Left colon (tissue), 2 donors: ENCODE results near the gene DOK3. TPM values are rescaled to one million over a fixed set of nuclear protein-coding genes. Genes with fewer than 3 reads are reported as not detected.
A peak's percentile ranks its signal among the peaks of the same experiment; 100 is the strongest.

Experiments
- ATAC-seq: fragments of 200-7000 bp; cut with Tn5 transposase; one replicate; pipeline ENCODE4 v1.9.1; 2020; ENCODE audit warnings: mild to moderate bottlenecking, moderate library complexity
- DNase-seq, 2 donors: peaks; one replicate each; pipeline ENCODE4 v3.0.0-alpha.2; 2020
- intact Hi-C, 2 donors: fragments of 100-400 bp; cut with DNase I in 1 of 2; cut with micrococcal nuclease in 1 of 2; formaldehyde crosslinking; loops; one replicate each; pipeline versions ENCODE4 v1.11.2 to v1.14.0; 2022; cut with DNase I, micrococcal nuclease
- total RNA-seq, 2 donors: library from RNA; stranded (reverse); fragmentation: NEBNext Ultra II Directional; extraction: Animal tissue kit (Norgen Biotek cat#: 25700); gene quantifications; one replicate each; pipeline ENCODE4 v1.2.1, GENCODE V29; 2021
- donor health status: DM: no; HTN: no; CAD: no.
- donor health status: DM: yes; HTN: yes; CAD: no.

Gene DOK3
- total RNA-seq, 2 donors from 2014 or later: 4.1 to 8.9 TPM

DNA sequence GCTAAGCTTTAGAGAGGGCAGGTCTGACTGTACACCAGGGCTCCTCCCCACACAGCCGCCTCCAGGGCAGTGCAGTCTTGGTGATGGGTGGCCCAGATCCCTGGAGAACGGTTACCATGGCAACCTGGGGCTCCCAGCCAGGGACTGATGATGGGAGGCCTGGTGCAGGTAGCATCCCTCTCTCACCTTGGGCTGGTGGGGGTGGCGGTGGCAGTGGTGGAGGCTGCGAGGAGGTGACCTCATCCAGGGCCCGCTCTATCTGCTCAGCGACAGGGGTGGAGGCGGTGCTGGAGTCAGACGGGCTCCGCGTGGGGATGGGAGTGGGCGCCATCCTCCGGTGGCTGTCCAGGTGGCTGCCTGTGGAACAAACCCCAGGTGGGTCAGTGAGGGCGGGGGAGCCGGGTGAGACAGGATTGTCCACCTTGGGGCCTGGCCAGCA lies 50.7 kb downstream of the DOK3 start:
- intact Hi-C loops: no loop called here
- no peak for DNase-seq
- no peak for ATAC-seq

DNA sequence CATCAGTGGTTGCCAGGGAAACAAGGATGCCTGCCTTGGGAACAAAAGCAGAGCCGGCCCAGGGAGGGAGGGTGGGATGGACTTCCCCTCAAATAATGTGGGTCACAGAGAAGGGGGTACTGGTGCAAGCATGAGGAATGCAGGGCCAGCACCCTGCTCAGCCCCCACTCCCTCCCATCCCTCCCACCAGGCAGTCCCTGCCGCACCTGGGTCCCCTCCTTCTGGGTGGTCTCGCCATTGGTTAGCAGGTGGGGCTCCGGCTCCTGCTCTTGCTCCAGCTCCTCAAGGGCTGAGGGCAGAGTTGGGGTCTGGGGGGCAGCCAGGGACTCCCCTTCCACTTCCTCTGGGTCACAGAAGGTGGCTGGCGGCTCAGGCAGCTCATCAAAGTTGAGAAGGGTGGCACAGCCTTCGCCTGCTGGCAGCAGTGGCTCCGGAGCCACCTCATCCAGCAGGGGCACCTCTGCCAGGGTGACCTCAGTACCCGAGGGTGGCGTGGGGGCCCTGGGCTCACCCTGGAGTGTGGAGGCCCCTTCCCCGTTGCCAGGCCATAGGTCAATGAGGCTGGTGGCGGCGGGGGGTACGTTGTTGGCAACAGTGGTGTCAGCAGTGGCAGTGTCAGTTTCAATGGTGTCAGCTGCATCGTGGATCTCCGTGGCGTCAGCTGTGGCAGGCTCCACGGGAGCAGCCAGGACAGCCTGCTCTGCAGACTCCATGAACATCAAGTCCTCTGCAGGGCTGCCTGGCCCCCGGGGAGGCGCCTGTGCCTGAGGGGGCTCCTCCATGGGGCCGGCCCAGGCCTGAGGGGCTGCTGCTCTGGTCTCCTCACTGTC lies 51.6 kb downstream of the DOK3 start:
- DNase-seq (no peak), ATAC-seq (no peak)
- intact Hi-C loops: no loop called here

DNA sequence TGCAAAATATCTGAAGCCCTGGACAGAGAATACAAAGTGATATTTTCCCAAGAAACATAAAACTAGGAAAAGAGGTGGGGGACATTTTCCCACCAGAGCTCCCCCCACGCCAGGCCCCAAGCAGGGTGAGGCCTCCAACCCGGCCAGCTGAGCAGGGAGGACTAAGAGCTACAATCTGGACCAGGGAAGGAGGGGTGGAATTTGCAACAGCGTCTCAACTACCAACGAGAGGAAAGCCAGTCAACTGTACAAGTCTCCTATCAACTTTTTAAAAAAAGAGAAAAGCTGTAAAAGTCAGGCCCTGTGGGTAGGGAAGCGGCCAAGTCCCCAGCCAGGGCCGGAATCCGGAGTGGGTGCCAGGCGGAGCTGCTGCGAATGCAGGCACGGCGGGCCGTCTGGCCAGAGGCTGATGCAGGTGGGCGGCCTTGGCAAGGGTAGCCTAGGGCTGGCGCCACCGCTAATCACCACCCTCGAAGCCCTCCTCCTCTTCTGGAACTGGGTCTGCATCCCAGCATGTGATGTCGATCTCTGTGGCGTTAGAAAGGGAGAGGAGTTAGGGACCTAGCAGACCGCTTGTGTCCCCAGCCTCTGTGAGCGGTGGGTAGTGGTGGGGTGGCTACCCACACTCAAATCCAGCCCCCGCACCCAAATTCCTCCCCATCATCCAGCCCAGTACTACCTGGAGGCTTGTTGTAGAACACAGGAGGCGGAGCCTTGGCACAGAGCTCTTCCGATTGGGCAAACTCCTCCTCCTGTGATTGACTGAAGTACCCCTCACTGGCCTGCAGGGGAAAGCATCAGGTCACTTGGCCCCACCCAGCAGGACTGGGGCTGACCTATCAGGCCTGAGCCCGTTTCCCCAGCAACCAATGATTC lies 52.4 kb downstream of the DOK3 start:
- intact Hi-C loops: no loop called here
- DNase-seq (peak; percentile 67 to 88), ATAC-seq (peak; percentile 51)

DNA sequence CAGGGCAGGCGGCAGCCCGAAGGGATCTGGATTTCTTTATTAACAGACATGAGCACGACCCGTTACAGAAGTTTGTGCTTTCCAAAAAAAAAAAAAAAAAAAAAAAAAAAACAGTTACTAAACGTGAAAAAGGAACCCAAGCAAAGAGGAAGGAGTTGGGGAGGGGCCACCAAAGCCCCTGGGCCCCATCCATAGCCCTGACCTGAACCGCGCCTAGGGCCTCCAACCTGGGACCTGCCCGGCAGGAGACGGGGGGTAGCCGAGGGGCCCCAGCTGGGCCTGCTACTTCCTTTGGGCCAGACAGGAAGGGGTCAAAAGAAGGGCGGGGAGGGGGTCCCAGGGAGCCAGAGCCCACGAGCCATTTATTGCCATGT lies 53.0 kb downstream of the DOK3 start:
- DNase-seq: no peak
- intact Hi-C loops: no loop called here
- no peak for ATAC-seq

DNA sequence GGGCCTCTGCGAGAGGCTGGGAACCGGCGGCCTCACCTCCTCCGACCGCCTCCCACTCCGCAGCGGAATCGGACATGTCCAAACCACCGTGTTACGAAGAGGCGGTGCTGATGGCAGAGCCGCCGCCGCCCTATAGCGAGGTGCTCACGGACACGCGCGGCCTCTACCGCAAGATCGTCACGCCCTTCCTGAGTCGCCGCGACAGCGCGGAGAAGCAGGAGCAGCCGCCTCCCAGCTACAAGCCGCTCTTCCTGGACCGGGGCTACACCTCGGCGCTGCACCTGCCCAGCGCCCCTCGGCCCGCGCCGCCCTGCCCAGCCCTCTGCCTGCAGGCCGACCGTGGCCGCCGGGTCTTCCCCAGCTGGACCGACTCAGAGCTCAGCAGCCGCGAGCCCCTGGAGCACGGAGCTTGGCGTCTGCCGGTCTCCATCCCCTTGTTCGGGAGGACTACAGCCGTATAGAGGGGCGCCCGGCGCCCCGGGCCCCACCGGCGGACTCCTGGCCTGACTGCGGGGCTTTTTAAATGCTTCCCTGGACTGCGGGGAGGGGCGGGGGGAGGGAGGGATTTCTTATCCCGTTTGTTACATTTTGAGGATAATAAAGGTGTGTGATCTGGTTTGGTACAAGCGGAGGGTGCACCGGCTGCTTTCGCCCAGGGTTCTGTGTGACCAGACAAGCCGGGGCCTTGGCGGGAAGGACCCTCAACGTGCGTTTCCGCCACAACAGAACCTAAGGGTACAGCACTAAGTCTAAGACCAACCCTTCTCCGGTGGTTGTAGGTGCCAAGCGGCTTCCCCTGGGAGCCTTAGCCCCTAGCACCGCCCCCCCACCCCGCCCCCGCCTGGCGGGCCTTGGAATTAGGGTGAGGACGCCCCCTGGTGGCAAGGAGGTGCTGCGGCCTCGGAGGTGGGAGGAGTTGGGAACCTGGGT lies 53.7 kb downstream of the DOK3 start:
- DNase-seq: peak; percentile 89 to 98
- ATAC-seq: peak; percentile 60

DNA sequence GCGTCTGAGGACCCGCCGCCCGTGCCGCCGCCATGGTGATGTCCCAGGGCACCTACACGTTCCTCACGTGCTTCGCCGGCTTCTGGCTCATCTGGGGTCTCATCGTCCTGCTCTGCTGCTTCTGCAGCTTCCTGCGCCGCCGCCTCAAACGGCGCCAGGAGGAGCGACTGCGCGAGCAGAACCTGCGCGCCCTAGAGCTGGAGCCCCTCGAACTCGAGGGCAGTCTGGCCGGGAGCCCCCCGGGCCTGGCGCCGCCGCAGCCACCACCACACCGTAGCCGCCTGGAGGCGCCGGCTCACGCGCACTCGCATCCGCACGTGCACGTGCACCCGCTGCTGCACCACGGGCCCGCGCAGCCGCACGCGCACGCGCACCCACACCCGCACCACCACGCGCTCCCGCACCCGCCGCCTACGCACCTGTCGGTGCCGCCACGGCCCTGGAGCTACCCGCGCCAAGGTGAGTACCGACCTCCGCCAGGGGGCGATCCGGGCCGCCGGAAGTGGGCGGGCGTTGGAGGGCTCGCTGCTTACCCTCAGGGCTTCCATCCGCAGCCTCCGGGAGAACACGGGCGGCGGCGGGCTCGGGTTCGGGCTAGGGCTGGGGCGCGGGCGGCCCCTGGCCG lies 54.5 kb downstream of the DOK3 start:
- intact Hi-C loops: no loop called here
- ATAC-seq (peak; percentile 63), DNase-seq (peak; percentile 83 to 92)

More for the DNA sequence above, 53.7 kb downstream of the DOK3 start:
- intact Hi-C loops: no loop called here

DNA sequence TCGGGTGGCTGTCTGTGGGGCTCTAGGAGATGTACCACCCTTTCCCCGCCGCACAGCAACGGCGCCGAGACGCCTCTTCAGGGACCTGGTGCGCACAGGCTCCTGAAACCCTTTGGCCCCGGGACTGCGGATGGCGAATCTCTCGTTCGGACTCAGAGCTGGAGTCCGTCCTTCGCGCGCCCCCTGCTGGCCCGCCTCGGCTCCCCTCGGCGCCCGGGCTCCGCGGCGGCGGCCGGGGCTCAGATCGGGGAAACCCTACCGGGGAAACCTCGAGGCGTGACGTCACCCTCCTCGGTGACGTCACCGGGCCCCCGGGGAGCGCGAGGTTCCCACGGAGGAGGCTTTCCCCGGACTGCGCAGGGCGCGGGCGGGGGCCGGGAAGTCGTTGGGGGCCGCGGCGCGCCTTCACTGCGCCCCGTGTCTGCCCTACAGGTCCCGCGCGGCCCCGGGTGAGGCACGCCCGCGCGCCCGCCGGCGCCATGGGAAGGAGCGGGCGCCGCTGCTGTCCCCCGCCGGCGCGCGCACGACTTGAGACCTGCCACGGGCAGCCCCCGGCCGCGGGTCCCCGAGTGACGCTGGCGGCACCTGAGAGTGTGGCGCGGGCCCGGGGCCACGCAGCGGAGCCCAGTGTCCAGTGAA lies 55.1 kb downstream of the DOK3 start:
- intact Hi-C loops: loop anchor here (5.0 kb wide), 3 partner anchors 52 to 137 kb away; partner anchors contain the start of gene PFN3 (in 1 of the 2)
- DNase-seq (peak; percentile 88 to 97), ATAC-seq (peak; percentile 63)

DNA sequence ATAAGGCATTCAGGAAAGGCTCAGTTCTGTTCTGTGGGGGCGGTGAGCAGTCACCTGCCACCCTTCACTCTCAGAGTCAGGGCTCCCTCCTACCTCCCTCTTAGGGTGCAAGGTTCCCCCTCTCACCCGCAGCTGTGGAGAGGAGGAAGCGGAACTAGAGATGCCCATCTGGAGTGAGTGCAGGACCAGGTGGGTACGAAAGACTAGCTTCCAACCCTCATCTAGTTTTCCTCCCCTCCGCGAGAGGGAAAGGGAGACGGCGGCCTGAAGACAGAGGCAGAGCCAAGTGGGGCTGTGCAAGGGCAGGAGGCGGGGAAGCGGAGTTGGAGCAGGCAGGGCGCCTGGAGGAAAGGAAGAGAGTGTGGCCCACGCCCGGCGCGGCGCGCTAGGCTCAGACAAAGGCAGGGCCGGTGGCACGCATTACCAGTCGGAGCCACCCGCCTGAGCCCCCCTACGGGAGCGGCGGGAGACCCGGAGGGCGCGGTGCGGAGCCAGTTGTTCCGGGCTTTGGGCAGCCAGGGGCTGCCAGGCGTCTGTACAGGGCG lies 55.7 kb downstream of the DOK3 start:
- DNase-seq: peak in 1 of 2 donors; percentile 59
- no peak for ATAC-seq
- intact Hi-C loops: loop anchor here (5.0 kb wide), 3 partner anchors 52 to 137 kb away; partner anchors contain the start of gene PFN3 (in 1 of the 2)

DNA sequence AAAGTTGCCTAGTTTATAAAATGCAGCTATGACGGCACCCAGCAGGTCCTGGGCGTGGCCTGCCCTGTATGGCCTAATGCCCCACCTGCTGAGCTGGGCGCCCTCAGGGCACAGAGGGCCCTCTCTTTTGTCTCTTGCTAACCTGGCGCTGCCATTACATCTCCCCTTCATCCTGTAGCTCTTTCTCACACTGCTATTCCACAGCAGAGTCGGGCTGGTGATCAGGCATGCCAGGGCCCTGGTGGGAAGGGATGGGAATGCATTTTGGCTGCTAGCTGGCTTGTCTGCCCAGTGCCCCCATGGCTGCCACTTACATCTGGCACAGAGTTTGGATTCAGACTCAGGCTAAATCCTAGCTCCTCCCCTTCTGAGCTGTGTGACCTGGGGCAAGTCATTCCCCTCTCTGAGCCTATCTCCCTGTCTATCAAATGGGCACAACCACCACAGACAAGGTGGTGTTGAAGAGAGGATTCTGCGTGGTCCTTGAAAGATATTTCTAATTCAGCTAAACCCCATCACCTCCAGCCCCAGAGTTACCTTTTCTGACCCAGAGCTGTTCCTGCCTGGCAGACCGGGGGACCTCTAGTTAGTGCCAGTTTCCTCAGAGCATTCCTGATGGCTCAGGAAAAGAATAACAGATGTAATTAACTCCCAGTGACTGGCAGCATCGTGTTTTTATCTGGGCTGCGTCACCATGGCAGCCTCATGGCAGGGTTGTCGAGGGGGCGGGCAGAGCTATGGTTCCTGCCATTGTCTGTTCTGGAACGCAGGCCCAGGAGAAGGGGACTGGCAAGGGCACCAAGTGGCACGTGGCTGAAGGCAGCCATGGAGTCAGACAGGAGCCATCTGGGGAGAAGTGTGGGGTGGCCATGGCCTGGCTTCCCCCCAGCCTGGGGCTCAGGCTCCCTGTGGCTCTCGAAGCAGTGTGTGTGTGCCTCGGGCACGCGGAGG lies 56.7 kb downstream of the DOK3 start:
- intact Hi-C loops: loop anchor here (5.0 kb wide), 3 partner anchors 51 to 136 kb away; partner anchors contain the start of gene PFN3 (in 1 of the 2)
- ATAC-seq (no peak), DNase-seq (no peak)

Other genes with a start within 250 kb of the DOK3 start
- 10 to 100 TPM; 30.4 to 34.5 TPM for gene RAB24, start 206.1 kb downstream of the DOK3 start, total RNA-seq
- 100 to 1,000 TPM; 263 to 276 TPM for gene PRELID1, start 206.0 kb downstream of the DOK3 start, total RNA-seq
- 10 to 100 TPM in 1 of 2 donors, 1 to 10 TPM in 1; 8.3 to 12.9 TPM for gene MXD3, start 197.9 kb downstream of the DOK3 start, total RNA-seq
- 100 to 1,000 TPM; 139 to 141 TPM for gene LMAN2, start 158.2 kb downstream of the DOK3 start, total RNA-seq
- gene RGS14, start 151.9 kb downstream of the DOK3 start, total RNA-seq: 10 to 100 TPM in 1 of 2 donors, 1 to 10 TPM in 1; 5.6 to 12.0 TPM
- gene SLC34A1, start 125.4 kb downstream of the DOK3 start, total RNA-seq: not detected
- gene PFN3, start 109.2 kb downstream of the DOK3 start, total RNA-seq: not detected
- 10 to 100 TPM in 1 of 2 donors, 1 to 10 TPM in 1; 9.0 to 11.3 TPM for gene F12, start 100.3 kb downstream of the DOK3 start, total RNA-seq
- gene GRK6, start 83.2 kb downstream of the DOK3 start, total RNA-seq: 10 to 100 TPM; 34.6 to 43.5 TPM
- gene PRR7, start 63.0 kb downstream of the DOK3 start, total RNA-seq: 1 to 10 TPM; 1.6 to 2.2 TPM
- 10 to 100 TPM; 11.8 to 18.8 TPM for gene DBN1, start 36.2 kb downstream of the DOK3 start, total RNA-seq
- gene PDLIM7, start 12.2 kb downstream of the DOK3 start, total RNA-seq: 10 to 100 TPM; 12.1 to 56.5 TPM
- gene DDX41, start 7.1 kb upstream of the DOK3 start, total RNA-seq: 10 to 100 TPM; 74.3 to 79.9 TPM
- gene FAM193B, start 44.7 kb upstream of the DOK3 start, total RNA-seq: 10 to 100 TPM; 52.1 to 56.1 TPM
- gene TMED9, start 82.4 kb upstream of the DOK3 start, total RNA-seq: 100 to 1,000 TPM; 160 to 204 TPM
- gene B4GALT7, start 90.3 kb upstream of the DOK3 start, total RNA-seq: 10 to 100 TPM; 17.5 to 21.9 TPM